Activated naive CD8-positive, alpha-beta T cell treated with anti-CD3 and anti-CD28 coated beads for 36 hours (primary cell): ENCODE results near the gene FTCDNL1. TPM values are rescaled to one million over a fixed set of nuclear protein-coding genes. Genes with fewer than 3 reads are reported as not detected.

Experiments used
- DNase-seq: peaks from one replicate; pipeline ENCODE4 v3.0.0; 2021
- H3K27ac Mint-ChIP-seq: one replicate; pipeline ENCODE4 v1.8.0; 2022; ENCODE audit warnings: mild to moderate bottlenecking, moderate library complexity, mixed read lengths
- H3K27me3 Mint-ChIP-seq: one replicate; pipeline ENCODE4 v1.8.0; 2022; ENCODE audit warnings: mild to moderate bottlenecking, mixed read lengths
- H3K36me3 Mint-ChIP-seq: one replicate; pipeline ENCODE4 v1.8.0; 2021; ENCODE audit warnings: mild to moderate bottlenecking, mixed read lengths
- H3K4me1 Mint-ChIP-seq: one replicate; pipeline ENCODE4 v1.8.0; 2021; ENCODE audit warnings: mixed read lengths
- H3K4me3 Mint-ChIP-seq: one replicate; pipeline ENCODE4 v1.8.0; 2022; ENCODE audit warnings: mild to moderate bottlenecking, moderate library complexity, mixed read lengths
- H3K9me3 Mint-ChIP-seq: one replicate; pipeline ENCODE4 v1.8.0; 2022; ENCODE audit warnings: mixed read lengths
- total RNA-seq, 2 experiments: library from RNA; stranded (reverse); gene quantifications; one replicate each; pipeline ENCODE4 v1.2.3, GENCODE V29; 2021

The FTCDNL1 gene
- total RNA-seq, 2 experiments from 2014 or later: 3.2 to 3.4 TPM

DNA sequence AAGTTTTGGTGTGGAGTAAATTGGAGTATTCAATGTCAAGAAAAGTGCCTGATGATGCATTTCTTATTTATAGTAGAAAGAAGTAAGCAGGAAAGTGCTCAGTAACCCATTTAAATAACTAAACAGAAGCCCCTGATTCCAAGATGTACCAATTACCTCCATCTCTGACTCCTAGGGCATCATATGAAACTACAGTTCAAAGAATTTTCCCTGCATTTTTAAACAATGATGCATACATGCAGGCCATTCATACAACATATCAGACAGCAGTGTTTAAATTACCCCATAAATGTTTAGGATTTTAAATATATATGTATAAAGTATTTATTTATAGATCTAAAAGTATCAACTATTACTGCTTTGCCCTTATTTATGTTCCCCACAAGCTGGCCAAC, 36.2 kb downstream of the FTCDNL1 start:
- Mint-ChIP-seq H3K27me3 (no peaks in the 10 kb centered on the region), H3K9me3 (no peaks in the 10 kb centered on the region), H3K4me3 (no peak overlapping the region), H3K4me1 (no peaks in the 10 kb centered on the region), H3K36me3 (peaks cover 2% of the 10 kb centered on the region), H3K27ac (no peak overlapping the region)
- no peak for DNase-seq

DNA sequence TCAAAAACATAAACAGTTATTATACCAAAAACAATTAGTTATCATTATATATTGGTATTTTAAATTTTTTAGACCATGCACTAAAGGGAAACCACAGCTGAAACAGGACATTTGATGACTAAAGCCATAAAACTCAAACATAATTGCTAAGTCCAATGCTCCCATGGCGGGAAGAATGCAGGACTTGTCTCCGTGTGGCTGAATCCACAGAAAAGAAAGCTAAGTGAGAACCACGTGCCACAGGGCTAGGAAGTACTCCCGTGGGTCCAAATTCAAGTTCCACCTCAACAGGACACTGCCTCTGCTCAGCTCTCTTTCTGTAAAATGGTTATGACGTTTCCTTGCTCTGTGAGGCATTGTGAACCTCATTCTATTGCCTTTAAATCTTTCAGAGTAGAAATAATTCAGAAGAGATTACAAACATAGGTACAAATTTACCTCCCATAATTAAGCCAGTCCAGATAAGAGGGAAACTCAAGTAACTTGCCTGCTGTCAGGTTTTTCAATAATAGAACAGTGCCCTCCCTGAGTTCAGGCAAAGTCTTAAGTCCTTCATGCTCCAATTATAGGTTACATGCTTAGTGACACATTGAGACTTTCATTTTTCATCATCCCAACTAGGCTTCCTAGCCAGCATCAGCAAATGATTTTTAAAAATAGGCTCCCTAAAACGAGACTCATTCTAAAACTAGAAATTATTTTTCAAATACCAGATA, 36.7 kb downstream of the FTCDNL1 start:
- Mint-ChIP-seq H3K36me3 (peaks cover 2% of the 10 kb centered on the region), H3K27me3 (no peaks in the 10 kb centered on the region), H3K4me1 (no peaks in the 10 kb centered on the region), H3K9me3 (no peaks in the 10 kb centered on the region), H3K4me3 (no peak overlapping the region), H3K27ac (no peak overlapping the region)
- no peak for DNase-seq

DNA sequence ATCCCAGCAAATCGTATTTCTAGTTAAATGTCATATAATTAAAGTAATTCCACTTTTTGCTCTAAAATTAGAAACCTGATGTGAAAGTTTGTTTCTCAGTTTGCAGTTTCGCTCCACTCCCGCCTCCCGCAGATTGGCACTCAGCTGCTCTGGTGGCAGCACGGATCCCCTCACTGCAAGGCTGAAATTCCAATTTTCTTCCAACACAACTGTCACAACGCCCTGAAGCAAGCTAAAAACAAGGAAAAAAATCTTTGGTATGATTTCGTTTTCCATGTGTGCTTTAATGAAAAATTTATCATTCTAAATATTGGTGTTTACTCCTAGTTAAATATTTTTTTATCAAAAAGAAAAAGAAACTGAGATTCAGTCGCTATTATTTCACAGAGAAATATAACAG, 38.5 kb downstream of the FTCDNL1 start:
- no peaks in the 10 kb centered on the region for H3K4me1 Mint-ChIP-seq
- H3K27ac Mint-ChIP-seq: no peak overlapping the region
- no peaks in the 10 kb centered on the region for H3K27me3 Mint-ChIP-seq
- H3K36me3 Mint-ChIP-seq: no peaks in the 10 kb centered on the region
- H3K4me3 Mint-ChIP-seq: no peak overlapping the region
- DNase-seq: no peak
- H3K9me3 Mint-ChIP-seq: peaks cover 3% of the 10 kb centered on the region

DNA sequence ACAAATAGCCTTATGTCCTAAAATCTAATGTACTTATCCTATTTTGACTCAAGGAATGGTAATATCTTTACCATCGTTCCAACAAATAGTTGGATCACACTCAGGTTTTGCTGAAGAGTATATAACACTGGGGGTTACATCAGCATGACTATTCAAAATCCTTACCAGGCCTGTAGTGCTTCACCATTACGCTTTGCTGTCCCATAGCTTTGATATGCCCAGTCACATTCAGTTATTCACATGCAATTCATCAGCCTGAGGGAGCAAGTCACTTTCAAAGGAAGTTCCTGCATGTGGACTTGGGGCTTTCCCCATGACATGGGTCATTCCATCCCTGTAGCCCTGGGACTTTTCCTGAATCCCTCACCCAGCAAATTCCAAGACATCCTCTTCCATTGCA, 39.6 kb downstream of the FTCDNL1 start:
- H3K4me1 Mint-ChIP-seq: no peaks in the 10 kb centered on the region
- H3K4me3 Mint-ChIP-seq: no peak overlapping the region
- no peaks in the 10 kb centered on the region for H3K27me3 Mint-ChIP-seq
- DNase-seq: no peak
- no peaks in the 10 kb centered on the region for H3K36me3 Mint-ChIP-seq
- H3K9me3 Mint-ChIP-seq: peaks cover 3% of the 10 kb centered on the region
- no peak overlapping the region for H3K27ac Mint-ChIP-seq

DNA sequence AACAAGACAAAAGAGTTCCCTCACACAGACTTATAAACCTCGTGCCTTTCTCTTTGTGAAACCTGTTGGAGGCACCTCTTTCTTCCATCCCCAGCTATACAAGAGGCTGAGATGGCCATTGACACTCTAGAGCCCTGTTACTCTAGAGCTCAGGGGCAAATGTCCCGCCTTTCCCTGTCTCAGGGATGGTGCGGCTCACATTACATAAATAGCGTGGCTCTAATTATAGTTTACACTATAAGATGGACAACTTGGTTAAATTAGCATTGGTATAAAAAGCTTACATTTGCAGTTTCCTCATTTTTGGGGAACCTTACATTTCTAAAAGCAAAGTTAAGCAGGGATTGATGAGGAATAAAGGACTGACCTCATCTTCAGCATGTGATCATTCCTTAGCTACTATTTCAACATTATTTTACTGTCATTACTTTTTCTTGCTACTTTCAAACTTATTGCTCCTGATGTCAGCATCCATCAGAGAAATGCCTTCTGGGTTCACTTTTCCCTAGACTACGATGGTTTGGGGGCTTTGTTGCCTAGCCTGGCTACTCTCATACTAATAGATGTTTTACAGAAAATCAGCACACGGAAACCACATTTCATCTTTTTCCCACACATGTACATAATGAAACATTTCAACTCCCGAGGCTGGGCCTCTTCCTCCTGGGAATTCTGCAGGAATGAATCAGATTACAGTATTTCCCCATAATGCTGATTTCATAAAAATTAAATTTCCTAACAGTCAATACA, 40.4 kb downstream of the FTCDNL1 start:
- Mint-ChIP-seq H3K9me3 (peaks cover 3% of the 10 kb centered on the region), H3K36me3 (no peaks in the 10 kb centered on the region), H3K27ac (no peak overlapping the region), H3K4me1 (no peaks in the 10 kb centered on the region), H3K27me3 (no peaks in the 10 kb centered on the region), H3K4me3 (no peak overlapping the region)
- no peak for DNase-seq

DNA sequence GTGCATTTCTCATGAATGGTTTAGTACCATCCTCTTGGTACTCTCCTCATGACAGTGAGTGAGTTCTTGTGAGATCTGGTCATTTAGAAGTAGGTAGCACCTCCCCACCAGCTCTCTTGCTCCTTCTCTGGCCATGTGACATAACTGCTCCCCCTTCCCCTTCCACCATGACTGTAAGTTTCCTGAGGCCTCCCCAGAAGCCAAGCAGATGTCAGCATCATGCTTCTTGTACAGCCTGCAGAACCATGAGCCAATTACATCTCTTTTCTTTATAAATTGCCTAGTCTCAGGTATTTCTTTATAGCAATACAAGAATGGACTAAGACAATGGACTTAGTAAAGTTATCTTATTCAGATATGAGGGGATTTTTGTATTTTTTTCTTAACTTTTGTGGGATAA, 43.0 kb downstream of the FTCDNL1 start:
- no peaks in the 10 kb centered on the region for H3K4me1 Mint-ChIP-seq
- no peak overlapping the region for H3K27ac Mint-ChIP-seq
- no peaks in the 10 kb centered on the region for H3K36me3 Mint-ChIP-seq
- H3K27me3 Mint-ChIP-seq: no peaks in the 10 kb centered on the region
- H3K4me3 Mint-ChIP-seq: no peak overlapping the region
- no peak for DNase-seq
- H3K9me3 Mint-ChIP-seq: peaks cover 3% of the 10 kb centered on the region

DNA sequence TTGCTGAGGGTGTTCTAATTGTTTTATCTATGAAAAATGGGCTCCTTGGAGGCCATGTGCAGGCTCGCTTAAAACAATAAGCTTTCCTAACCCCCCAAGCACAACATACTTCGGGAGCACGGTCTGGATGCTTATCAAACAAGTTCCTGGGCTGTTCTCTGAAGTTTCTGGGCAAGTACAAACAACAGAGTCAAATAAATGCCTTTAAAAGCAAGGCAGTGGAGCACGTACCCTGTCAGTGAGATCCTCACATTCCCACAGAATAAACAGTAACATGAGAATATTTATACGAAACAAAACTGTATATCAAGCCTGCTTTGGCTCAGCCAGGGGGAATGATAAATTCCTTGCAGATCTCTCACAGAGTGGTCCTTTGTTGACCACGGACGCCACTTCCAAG, 44.8 kb downstream of the FTCDNL1 start:
- H3K9me3 Mint-ChIP-seq: peaks cover 3% of the 10 kb centered on the region
- no peaks in the 10 kb centered on the region for H3K4me1 Mint-ChIP-seq
- H3K4me3 Mint-ChIP-seq: no peak overlapping the region
- no peak for DNase-seq
- H3K27me3 Mint-ChIP-seq: no peaks in the 10 kb centered on the region
- no peak overlapping the region for H3K27ac Mint-ChIP-seq
- no peaks in the 10 kb centered on the region for H3K36me3 Mint-ChIP-seq

DNA sequence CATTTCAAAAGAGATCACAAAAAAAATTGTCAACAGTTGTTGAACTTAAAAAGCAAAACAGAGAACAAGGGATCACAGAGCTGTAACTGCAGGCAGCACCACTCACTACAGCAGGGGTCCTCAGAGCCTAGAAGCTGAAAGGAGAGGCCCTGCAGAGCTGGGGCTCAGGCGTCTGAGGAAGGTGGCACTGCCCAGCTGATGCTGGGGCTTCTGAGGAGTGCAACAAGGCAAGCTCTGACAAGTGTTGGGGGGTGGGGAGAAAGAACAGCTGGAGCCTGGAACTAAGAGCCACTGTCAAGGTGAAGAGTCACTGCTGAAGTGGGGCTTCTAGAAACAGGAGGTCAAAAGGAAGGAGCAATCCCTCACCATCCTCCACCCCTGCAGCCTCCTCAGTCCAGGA, 46.2 kb downstream of the FTCDNL1 start:
- Mint-ChIP-seq H3K4me1 (no peaks in the 10 kb centered on the region), H3K9me3 (peaks cover 3% of the 10 kb centered on the region), H3K36me3 (no peaks in the 10 kb centered on the region), H3K27me3 (no peaks in the 10 kb centered on the region), H3K27ac (no peak overlapping the region), H3K4me3 (no peak overlapping the region)
- no peak for DNase-seq

DNA sequence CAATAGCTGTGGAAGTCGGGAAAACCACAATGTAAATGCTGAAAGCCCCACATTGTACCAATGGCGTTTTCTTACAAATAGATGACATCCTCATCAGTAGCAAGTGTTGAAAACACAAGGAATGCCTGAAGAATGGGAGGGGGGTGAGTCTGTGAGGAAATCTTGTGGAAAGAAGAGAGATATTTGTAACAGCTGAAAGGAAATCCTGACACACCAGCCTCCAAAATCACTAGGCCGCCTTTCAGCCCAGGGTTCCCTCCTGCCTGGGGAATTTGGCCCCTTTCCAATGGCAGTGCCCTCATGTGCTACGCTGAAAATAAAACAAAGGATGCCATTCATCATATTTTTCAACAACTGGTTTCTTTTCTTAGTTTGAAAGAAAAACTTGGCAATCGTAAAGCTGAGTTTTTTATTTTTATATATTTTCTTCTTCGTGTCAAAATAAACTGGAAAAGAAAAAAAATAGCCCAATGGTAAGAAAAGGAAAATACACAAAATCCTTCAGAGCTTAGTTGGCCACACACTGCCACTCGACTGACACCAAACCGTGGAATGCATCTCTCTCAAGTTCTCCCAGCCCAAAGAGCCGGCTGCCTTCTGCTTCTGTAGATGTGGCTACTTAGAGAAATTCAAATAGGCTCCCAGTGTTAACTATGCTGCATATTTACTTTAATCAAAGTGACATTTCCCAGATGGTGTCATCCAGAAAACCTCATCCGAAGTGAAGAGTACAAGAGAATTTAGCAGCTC, 52.0 kb downstream of the FTCDNL1 start:
- Mint-ChIP-seq H3K36me3 (no peaks in the 10 kb centered on the region), H3K4me1 (no peaks in the 10 kb centered on the region), H3K27ac (no peak overlapping the region), H3K27me3 (no peaks in the 10 kb centered on the region), H3K4me3 (no peak overlapping the region), H3K9me3 (no peaks in the 10 kb centered on the region)
- no peak for DNase-seq

DNA sequence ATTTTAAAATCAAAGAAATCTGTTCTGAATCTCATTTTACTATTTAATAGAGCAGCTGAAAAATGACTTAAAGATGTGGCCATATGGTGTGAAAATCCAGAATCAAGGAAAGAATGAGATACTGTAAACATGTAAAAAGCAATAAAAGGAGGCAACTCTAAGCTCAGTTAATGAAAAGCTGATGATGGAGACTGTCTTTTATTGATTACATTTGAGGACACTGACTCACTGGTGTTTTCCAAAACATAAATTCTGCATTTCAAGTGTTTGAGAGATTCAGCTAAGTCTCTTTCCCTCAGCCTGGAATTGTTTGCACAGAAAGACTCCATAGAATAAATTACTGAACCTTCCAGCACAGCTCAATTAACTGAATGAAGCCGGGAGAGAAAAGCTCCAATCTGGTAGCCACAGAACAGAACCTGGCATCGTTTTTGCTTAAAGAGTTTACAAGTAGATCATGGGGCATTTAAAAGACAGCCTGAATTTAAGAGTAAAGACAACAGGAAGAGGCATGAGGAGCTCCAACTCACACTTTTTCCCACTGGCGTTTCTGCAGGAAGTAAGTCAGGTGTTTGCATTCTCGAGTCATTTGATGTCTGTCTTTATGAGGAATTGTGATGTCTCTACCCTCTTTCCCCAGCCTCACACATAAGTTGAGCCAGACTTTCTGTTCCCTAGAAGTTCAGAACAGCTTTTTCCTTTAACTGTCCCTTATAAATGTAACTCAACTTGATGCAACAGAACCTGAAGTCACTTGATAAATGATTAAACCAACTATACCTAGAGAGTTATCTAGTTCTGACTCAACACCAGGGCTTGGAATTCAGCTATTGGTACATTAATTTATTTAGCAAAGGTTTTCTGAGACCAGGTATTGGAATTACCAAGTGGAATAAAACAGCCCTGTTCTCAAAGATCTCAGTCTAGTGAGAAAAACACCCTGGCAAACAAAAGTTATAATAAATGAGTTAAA, 53.3 kb downstream of the FTCDNL1 start:
- no peaks in the 10 kb centered on the region for H3K9me3 Mint-ChIP-seq
- no peaks in the 10 kb centered on the region for H3K36me3 Mint-ChIP-seq
- no peak for DNase-seq
- H3K4me3 Mint-ChIP-seq: no peak overlapping the region
- peaks cover 3% of the 10 kb centered on the region for H3K27me3 Mint-ChIP-seq
- no peak overlapping the region for H3K27ac Mint-ChIP-seq
- no peaks in the 10 kb centered on the region for H3K4me1 Mint-ChIP-seq

DNA sequence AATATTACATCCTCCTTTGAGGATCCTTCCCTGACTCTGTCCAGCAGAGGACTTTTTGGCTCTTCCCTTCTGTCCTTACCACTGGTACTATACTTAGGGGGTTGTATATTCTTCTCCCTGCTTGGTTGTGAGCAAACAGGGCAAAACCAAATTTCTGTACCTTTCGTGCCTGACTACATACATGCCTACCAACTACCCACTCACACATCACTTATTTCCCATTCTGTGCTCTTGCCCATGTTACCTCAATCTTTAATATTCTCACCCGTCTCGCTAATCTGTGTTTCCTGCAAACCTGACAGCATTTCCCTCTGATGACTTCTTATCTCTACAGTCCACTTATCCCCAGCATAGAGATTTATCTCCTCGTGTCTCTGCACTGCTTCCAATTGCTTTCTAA, 58.6 kb downstream of the FTCDNL1 start:
- no peaks in the 10 kb centered on the region for H3K4me1 Mint-ChIP-seq
- H3K27ac Mint-ChIP-seq: no peak overlapping the region
- H3K36me3 Mint-ChIP-seq: no peaks in the 10 kb centered on the region
- peaks cover 3% of the 10 kb centered on the region for H3K27me3 Mint-ChIP-seq
- DNase-seq: no peak
- no peaks in the 10 kb centered on the region for H3K9me3 Mint-ChIP-seq
- no peak overlapping the region for H3K4me3 Mint-ChIP-seq

DNA sequence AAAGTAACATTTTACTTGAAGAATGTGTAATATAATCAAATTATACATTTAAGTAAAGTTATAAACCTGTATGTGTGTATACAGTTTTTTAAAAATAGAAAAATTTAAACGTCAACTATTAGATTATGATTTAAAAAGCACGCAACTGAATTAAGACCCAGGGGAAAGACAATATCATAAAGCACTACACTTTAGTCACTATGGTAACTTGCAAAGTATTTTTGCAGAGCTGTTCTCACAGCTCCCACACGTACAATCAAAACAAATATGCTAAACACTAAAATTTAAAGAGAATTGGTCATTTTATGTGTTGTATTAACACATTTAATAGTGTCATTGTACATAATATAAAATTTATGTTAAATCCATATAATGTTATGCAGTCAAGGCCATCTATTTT, 59.7 kb downstream of the FTCDNL1 start:
- no peak for DNase-seq
- Mint-ChIP-seq H3K27me3 (peaks cover 3% of the 10 kb centered on the region), H3K4me3 (no peak overlapping the region), H3K4me1 (no peaks in the 10 kb centered on the region), H3K27ac (no peak overlapping the region), H3K9me3 (no peaks in the 10 kb centered on the region), H3K36me3 (no peaks in the 10 kb centered on the region)

DNA sequence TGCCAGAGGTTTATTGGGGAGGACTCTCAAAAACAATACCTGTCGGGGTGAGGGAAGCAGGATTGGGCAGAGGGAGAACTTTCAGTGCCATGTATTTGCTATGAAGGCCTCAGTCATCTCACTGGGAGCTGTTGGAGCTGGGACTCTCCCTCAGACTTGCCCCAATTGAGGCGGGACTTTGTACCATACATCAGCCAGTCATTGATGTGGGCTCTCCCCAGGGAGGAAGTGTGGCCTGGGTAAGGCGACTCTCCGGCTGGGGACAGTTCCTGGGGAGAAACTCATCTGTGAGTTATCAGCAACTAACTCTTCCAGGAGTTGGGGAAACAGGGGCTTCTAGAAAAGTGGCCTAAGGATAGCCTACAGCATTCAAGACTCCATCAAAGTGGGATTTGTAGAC, 66.5 kb downstream of the FTCDNL1 start:
- Mint-ChIP-seq H3K4me1 (no peaks in the 10 kb centered on the region), H3K27ac (no peak overlapping the region), H3K27me3 (no peaks in the 10 kb centered on the region), H3K9me3 (no peaks in the 10 kb centered on the region), H3K4me3 (no peak overlapping the region), H3K36me3 (no peaks in the 10 kb centered on the region)
- no peak for DNase-seq

DNA sequence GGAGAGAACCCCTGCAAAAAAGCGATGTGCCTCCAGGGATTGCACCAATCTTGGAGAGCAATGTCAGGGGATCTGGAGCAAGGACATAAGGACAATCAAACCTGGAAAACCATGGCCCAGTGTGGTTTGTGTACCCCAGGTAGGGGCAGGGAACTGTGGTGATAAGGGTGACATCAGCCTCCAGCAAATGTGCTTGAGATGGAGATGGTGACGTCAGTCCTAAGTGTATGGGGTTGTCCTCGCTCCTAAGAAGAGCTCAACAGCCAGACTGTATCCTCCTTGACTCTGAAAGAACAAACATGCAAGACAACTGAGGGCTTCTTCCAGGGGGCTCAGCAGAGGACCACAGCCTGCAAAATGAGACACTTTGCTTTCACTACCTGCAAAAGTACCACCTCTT, 71.4 kb downstream of the FTCDNL1 start:
- Mint-ChIP-seq H3K36me3 (no peaks in the 10 kb centered on the region), H3K4me3 (no peak overlapping the region), H3K4me1 (no peaks in the 10 kb centered on the region), H3K9me3 (peaks cover 1% of the 10 kb centered on the region), H3K27me3 (no peaks in the 10 kb centered on the region), H3K27ac (no peak overlapping the region)
- no peak for DNase-seq

DNA sequence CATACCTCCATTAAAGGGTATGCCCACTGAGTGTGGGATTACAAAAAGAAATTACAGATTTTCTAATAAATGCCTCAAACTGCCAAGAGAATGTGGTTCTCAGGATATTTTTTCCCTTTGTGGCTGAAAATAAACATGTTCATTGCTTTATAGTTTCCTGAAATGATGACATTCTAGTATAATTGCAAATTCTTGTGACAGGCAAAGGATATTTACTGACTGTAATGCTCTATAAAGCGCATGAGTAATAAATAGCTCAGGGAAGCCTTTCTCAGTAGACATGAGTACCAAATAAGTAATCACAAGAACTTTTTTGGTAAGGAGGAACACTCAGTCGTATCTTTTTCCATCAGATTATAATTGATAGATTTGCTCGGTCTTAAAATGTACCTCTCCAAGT, 72.3 kb downstream of the FTCDNL1 start:
- peaks cover 1% of the 10 kb centered on the region for H3K9me3 Mint-ChIP-seq
- H3K4me3 Mint-ChIP-seq: no peak overlapping the region
- DNase-seq: no peak
- H3K27me3 Mint-ChIP-seq: no peaks in the 10 kb centered on the region
- no peaks in the 10 kb centered on the region for H3K36me3 Mint-ChIP-seq
- no peaks in the 10 kb centered on the region for H3K4me1 Mint-ChIP-seq
- no peak overlapping the region for H3K27ac Mint-ChIP-seq
